ENCODE data around the gene PPP2R3B.

PPP2R3B gene

GRCh38 chrX:370244-370962 is 16.3 kb downstream of the PPP2R3B start:
- no peak for DNase-seq

- DNase-seq = no peak
These were observed 17.1 kb downstream of the PPP2R3B start for GRCh38 chrX:369563-370101.

- peak; percentile 7 for DNase-seq
These were observed 17.7 kb downstream of the PPP2R3B start for GRCh38 chrX:368811-369562.

GRCh38 chrX:367866-368265 is 18.8 kb downstream of the PPP2R3B start:
- DNase-seq = no peak

- no peak for DNase-seq
These were observed 19.4 kb downstream of the PPP2R3B start for GRCh38 chrX:367349-367748.

- DNase-seq = no peak
These were observed 22.9 kb downstream of the PPP2R3B start for GRCh38 chrX:363621-364375.

- DNase-seq = no peak
These were observed 23.6 kb downstream of the PPP2R3B start for GRCh38 chrX:362937-363620.

- no peak for DNase-seq
These were observed 24.4 kb downstream of the PPP2R3B start for GRCh38 chrX:362351-362750.

- DNase-seq = no peak
These were observed 25.2 kb downstream of the PPP2R3B start for GRCh38 chrX:361231-362145.

GRCh38 chrX:360496-361150 is 26.1 kb downstream of the PPP2R3B start:
- DNase-seq = no peak

GRCh38 chrX:358651-359143 is 28.0 kb downstream of the PPP2R3B start:
- no peak for DNase-seq

GRCh38 chrX:357693-358471 is 28.8 kb downstream of the PPP2R3B start:
- peak; percentile 13 for DNase-seq

GRCh38 chrX:357035-357692 is 29.5 kb downstream of the PPP2R3B start:
- no peak for DNase-seq

- peak; percentile 5 for DNase-seq
These were observed 30.2 kb downstream of the PPP2R3B start for GRCh38 chrX:356385-357034.

GRCh38 chrX:355329-356050 is 31.2 kb downstream of the PPP2R3B start:
- DNase-seq = no peak

- DNase-seq = no peak
These were observed 32.9 kb downstream of the PPP2R3B start for GRCh38 chrX:353566-354535.

Measured in hematopoietic multipotent progenitor cell treated with erythropoietin and hydrocortisone succinate and interleukin-3 and kit ligand, for 6 days (in vitro differentiated cells).